Epithelial cell of proximal tubule (primary cell): ENCODE data around the gene OPTC. TPM values are rescaled to one million over a fixed set of nuclear protein-coding genes. Genes with fewer than 3 reads are reported as not detected.
"Not testable (repeated sequence)": the region's sequence is repeated elsewhere in the genome, so short reads cannot be mapped to it uniquely, and the experiment has no call there.

ENCODE experiments used
- DNase-seq: peaks from one replicate; pipeline ENCODE4 v3.0.0-alpha.2; 2011; ENCODE audit warnings: low read depth
- H3K4me3 ChIP-seq: 2 replicates; pipeline ENCODE4 v1.5.1; 2011; ENCODE audit warnings: low read depth, mild to moderate bottlenecking, low read length
- total RNA-seq: library from RNA; depleted of rRNA; stranded (reverse); fragments of >200 nt; gene quantifications from 2 replicates; pipeline ENCODE4 v1.2.3, GENCODE V29; 2015
- TF ChIP-seq, protein P1 (sequence below): conservative IDR thresholded peaks from 2 replicates; pipeline ENCODE4 v1.5.1; 2012; ENCODE audit warnings: low read depth, mild to moderate bottlenecking, low read length

The OPTC gene
- total RNA-seq, 1 donor from 2014 or later, result not detected

DNA sequence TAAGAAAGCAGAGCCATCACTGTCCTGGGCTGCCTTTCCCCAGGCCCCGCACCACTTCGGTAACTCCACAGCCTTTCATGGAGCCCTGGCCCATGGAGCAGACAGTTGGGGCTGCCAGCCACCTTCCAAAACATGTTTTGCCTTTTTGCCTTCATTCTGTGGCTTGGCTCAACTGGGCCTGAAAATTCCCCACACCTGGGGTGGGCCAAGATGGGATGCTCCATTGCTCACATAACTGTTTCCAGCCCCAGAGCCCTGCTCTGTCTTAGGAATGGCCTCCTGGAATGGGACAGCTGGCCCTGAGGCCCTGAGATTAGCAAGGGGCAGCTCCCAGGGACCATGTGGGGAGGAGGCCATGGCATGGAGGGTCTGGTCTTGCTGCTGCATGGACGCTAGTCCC, 29.2 kb upstream of the OPTC start:
- no peak overlapping the region for H3K4me3 ChIP-seq
- no peak for DNase-seq
- TF ChIP-seq, protein P1, sequence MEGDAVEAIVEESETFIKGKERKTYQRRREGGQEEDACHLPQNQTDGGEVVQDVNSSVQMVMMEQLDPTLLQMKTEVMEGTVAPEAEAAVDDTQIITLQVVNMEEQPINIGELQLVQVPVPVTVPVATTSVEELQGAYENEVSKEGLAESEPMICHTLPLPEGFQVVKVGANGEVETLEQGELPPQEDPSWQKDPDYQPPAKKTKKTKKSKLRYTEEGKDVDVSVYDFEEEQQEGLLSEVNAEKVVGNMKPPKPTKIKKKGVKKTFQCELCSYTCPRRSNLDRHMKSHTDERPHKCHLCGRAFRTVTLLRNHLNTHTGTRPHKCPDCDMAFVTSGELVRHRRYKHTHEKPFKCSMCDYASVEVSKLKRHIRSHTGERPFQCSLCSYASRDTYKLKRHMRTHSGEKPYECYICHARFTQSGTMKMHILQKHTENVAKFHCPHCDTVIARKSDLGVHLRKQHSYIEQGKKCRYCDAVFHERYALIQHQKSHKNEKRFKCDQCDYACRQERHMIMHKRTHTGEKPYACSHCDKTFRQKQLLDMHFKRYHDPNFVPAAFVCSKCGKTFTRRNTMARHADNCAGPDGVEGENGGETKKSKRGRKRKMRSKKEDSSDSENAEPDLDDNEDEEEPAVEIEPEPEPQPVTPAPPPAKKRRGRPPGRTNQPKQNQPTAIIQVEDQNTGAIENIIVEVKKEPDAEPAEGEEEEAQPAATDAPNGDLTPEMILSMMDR, result no peak

DNA sequence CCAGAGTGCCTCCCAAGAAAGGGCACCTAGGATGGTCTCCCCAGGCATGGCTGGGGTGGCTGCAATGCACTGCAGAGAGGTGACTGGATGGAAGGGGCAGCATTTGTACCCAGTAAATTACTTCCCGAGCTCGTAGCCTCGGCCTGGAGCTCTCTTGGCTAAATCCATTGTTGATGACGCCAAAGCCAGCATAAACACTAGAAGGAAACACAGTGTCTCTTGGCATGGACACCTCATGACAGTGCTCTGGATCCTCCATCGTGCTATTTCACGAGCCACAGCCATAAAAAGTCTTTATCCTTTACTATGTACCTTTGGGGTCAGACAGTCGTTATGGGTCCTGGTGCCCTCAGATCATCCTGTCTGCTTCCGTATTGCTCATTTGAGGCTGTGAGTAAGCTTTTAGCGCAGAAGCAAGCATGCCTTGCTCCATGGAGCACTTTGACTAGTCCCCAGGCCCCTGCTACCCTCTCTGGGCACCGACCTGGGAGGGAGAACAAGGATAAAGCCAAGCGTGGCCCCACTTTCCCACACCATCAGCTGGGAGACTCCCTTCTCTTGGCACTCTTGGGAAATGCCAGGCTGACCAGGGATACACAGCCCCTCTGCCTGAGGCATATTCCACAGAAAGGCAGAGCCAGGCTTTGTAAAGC, 28.7 kb upstream of the OPTC start:
- DNase-seq, result no peak
- TF ChIP-seq, protein P1, result no peak

DNA sequence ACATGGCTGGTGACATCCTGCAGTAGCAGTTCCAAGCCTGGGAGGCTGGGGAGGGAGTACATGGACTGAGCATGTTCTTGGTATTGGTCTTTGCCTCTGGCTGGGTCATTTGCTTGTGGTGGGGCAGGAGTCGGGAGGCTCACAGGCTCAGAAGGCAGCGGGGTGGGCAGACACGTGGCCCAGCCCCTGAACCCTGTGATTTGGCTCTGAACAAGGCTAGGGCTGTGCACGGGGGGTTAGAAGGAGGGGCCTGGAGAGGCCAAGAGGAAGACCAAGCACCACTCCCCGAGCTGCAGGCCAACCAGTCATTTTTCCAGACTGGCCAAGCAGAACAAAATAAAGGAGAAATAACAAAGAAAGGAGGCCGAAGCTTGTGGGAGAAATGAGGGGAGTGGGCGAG, 28.0 kb upstream of the OPTC start:
- no peak for DNase-seq
- H3K4me3 ChIP-seq, result no peak overlapping the region
- TF ChIP-seq, protein P1, result no peak

More for the DNA sequence above, 28.7 kb upstream of the OPTC start:
- no peak overlapping the region for H3K4me3 ChIP-seq

DNA sequence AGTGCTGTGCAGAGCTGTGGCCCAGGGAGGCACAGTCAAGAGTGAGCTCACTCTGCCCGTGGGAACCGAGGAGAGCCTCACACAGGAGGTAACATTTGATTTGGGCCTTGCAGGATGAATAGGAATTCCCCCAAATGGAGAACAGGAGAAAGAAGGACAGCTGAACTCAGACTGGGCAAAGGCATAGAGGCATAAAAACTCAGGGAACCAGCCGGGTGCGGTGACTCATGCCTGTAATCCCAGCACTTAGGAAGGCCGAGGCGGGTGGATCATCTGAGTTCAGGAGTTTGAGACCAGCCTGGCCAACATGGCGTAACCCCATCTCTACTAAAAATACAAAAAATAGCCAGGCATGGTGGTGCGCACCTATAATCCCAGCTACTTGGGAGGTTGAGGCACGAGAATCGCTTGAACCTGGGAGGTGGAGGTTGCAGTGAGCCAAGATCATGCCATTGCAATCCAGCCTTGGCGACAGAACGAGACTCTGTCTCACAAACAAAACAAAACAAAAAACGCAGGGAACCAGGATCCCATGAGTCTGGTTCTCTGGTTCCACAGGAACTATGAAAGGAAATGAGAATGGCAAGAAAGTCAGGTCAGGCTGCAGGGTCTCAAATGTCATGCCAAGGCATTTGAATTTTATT, 26.9 kb upstream of the OPTC start:
- H3K4me3 ChIP-seq, DNase-seq: not testable (repeated sequence)

DNA sequence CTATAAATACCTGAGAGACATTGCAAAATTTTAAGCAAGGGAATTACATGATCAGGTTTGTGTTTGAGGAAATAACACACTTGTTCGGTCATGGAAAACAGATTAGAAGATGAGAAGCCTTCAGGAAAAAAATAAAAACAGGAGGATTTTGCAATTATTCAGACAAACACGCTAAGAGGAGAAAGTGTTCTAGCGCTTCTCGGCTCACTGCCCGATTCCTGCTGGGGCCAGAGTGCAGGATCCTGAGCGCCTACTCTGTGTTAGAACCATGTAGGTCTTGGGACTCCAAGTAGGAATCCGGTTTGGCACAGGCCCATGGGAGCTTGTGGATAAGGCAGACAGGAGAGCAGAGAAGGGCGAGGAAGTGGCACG, 26.4 kb upstream of the OPTC start:
- no peak overlapping the region for H3K4me3 ChIP-seq
- no peak for DNase-seq
- TF ChIP-seq, protein P1, result no peak

DNA sequence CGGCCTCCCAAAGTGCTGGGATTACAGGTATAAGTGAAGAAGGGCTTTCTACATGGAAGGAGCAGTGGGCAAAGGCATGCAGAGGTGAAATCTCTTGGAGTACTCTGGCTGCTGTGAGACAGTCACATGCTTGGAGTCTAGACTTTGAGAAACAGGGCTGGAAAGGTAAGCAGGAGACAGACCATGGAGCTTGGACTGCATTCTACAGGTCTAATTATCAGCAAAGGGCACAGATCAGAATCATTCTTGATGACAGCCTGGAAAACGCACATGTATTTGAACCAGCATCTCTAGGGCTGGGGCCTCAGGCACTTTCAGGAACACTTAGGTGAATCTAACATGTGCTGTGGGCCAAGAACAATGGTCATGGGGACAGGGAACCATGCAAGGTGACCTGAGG, 25.6 kb upstream of the OPTC start:
- DNase-seq, result no peak
- TF ChIP-seq, protein P1, result no peak
- no peak overlapping the region for H3K4me3 ChIP-seq

DNA sequence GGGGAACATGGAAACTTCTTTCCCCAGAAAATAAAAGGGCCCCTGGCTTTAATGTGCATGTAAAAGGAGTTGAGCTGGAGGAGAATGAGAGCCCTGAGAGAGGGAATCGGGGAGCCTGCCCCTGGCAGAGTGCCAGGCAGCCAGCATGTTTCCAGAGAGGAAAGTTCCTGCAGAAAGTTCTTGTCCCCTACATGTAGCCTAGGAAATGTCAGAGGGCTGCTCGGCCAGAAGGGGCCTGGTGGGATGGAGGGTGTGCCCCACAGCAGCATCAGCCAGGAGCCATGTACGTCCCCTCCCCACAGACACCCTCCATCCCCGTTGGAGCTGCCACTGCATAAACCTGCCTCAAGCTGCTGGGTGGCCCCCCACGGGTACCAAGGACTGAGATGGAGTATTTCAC, 23.7 kb upstream of the OPTC start:
- TF ChIP-seq, protein P1, result no peak
- no peak for DNase-seq
- H3K4me3 ChIP-seq, result no peak overlapping the region
